Activated T-helper 17 cell treated with anti-CD3 and anti-CD28 coated beads, Interleukin-2, amount 50 U/mL, for 72 hours (primary cell): ENCODE measurements around the gene NPHP4. TPM values are rescaled to one million over a fixed set of nuclear protein-coding genes. Genes with fewer than 3 reads are reported as not detected.
"Not testable (repeated sequence)": the region's sequence is repeated elsewhere in the genome, so short reads cannot be mapped to it uniquely, and the experiment has no call there.

Experiments
- ATAC-seq: fragments of 150-1000 bp; cut with Tn5 transposase; replicated peaks from 2 replicates; pipeline ENCODE4 v1.10.0; 2021; ENCODE audit warnings: mild to moderate bottlenecking, moderate library complexity
- H3K27ac Mint-ChIP-seq: one replicate; pipeline ENCODE4 v1.8.0; 2022; ENCODE audit warnings: mixed read lengths
- H3K27me3 Mint-ChIP-seq: one replicate; pipeline ENCODE4 v1.8.0; 2022; ENCODE audit warnings: mixed read lengths
- H3K36me3 Mint-ChIP-seq: one replicate; pipeline ENCODE4 v1.8.0; 2022; ENCODE audit warnings: low read depth, mild to moderate bottlenecking, mixed read lengths
- H3K4me1 Mint-ChIP-seq: one replicate; pipeline ENCODE4 v1.8.0; 2022; ENCODE audit warnings: mixed read lengths
- H3K4me3 Mint-ChIP-seq: one replicate; pipeline ENCODE4 v1.8.0; 2022; ENCODE audit warnings: mild to moderate bottlenecking, mixed read lengths
- H3K9me3 Mint-ChIP-seq: one replicate; pipeline ENCODE4 v1.8.0; 2022; ENCODE audit warnings: mixed read lengths
- total RNA-seq, 2 donors: library from RNA; stranded (reverse); gene quantifications; one replicate each; pipeline ENCODE4 v1.2.3, GENCODE V29; 2022

Gene NPHP4
- total RNA-seq, 2 donors from 2014 or later: 21.5 to 35.7 TPM

- Mint-ChIP-seq H3K27ac (no peak overlapping the region), H3K36me3 (peaks cover 11% of the 10 kb centered on the region), H3K4me3 (no peak overlapping the region), H3K4me1 (no peaks in the 10 kb centered on the region), H3K27me3 (no peaks in the 10 kb centered on the region), H3K9me3 (no peaks in the 10 kb centered on the region)
- ATAC-seq: no peak
Observed at GRCh38 chr1:5898266-5898665, 94.0 kb downstream of the NPHP4 start.

GRCh38 chr1:5896706-5897660, 95.2 kb downstream of the NPHP4 start:
- Mint-ChIP-seq H3K27me3 (no peaks in the 10 kb centered on the region), H3K4me3 (no peak overlapping the region), H3K9me3 (no peaks in the 10 kb centered on the region), H3K27ac (no peak overlapping the region), H3K4me1 (no peaks in the 10 kb centered on the region), H3K36me3 (peaks cover 8% of the 10 kb centered on the region)
- no peak for ATAC-seq

GRCh38 chr1:5895446-5896406, 96.5 kb downstream of the NPHP4 start:
- Mint-ChIP-seq H3K36me3 (peaks cover 8% of the 10 kb centered on the region), H3K4me3 (no peak overlapping the region), H3K4me1 (no peaks in the 10 kb centered on the region), H3K27ac (no peak overlapping the region), H3K9me3 (no peaks in the 10 kb centered on the region), H3K27me3 (no peaks in the 10 kb centered on the region)
- ATAC-seq: no peak

- ATAC-seq, H3K27me3 Mint-ChIP-seq, H3K4me1 Mint-ChIP-seq, H3K4me3 Mint-ChIP-seq, H3K27ac Mint-ChIP-seq, H3K9me3 Mint-ChIP-seq: not testable (repeated sequence)
- peaks cover 15% of the 10 kb centered on the region for H3K36me3 Mint-ChIP-seq
Observed at GRCh38 chr1:5893699-5894278, 98.4 kb downstream of the NPHP4 start.

GRCh38 chr1:5892329-5892728, 99.9 kb downstream of the NPHP4 start:
- H3K4me3 Mint-ChIP-seq: no peak overlapping the region
- H3K27me3 Mint-ChIP-seq: no peaks in the 10 kb centered on the region
- no peaks in the 10 kb centered on the region for H3K9me3 Mint-ChIP-seq
- no peak overlapping the region for H3K27ac Mint-ChIP-seq
- ATAC-seq: no peak
- H3K36me3 Mint-ChIP-seq: peaks cover 15% of the 10 kb centered on the region
- no peaks in the 10 kb centered on the region for H3K4me1 Mint-ChIP-seq

GRCh38 chr1:5891736-5892135, 100.5 kb downstream of the NPHP4 start:
- ATAC-seq: no peak
- Mint-ChIP-seq H3K4me3 (no peak overlapping the region), H3K9me3 (no peaks in the 10 kb centered on the region), H3K27me3 (no peaks in the 10 kb centered on the region), H3K4me1 (no peaks in the 10 kb centered on the region), H3K27ac (no peak overlapping the region), H3K36me3 (peaks cover 11% of the 10 kb centered on the region)

GRCh38 chr1:5891137-5891536, 101.1 kb downstream of the NPHP4 start:
- peaks cover 7% of the 10 kb centered on the region for H3K36me3 Mint-ChIP-seq
- no peaks in the 10 kb centered on the region for H3K4me1 Mint-ChIP-seq
- no peaks in the 10 kb centered on the region for H3K9me3 Mint-ChIP-seq
- ATAC-seq: no peak
- no peak overlapping the region for H3K27ac Mint-ChIP-seq
- no peaks in the 10 kb centered on the region for H3K27me3 Mint-ChIP-seq
- H3K4me3 Mint-ChIP-seq: no peak overlapping the region

- Mint-ChIP-seq H3K9me3 (no peaks in the 10 kb centered on the region), H3K4me1 (no peaks in the 10 kb centered on the region), H3K36me3 (peaks cover 7% of the 10 kb centered on the region), H3K27me3 (no peaks in the 10 kb centered on the region), H3K4me3 (no peak overlapping the region), H3K27ac (no peak overlapping the region)
- ATAC-seq: no peak
Observed at GRCh38 chr1:5890346-5891106, 101.7 kb downstream of the NPHP4 start.

GRCh38 chr1:5889901-5890300, 102.3 kb downstream of the NPHP4 start:
- no peak for ATAC-seq
- H3K4me3 Mint-ChIP-seq: no peak overlapping the region
- no peak overlapping the region for H3K27ac Mint-ChIP-seq
- H3K9me3 Mint-ChIP-seq: no peaks in the 10 kb centered on the region
- no peaks in the 10 kb centered on the region for H3K4me1 Mint-ChIP-seq
- H3K36me3 Mint-ChIP-seq: peaks cover 7% of the 10 kb centered on the region
- H3K27me3 Mint-ChIP-seq: no peaks in the 10 kb centered on the region

- no peaks in the 10 kb centered on the region for H3K4me1 Mint-ChIP-seq
- ATAC-seq: no peak
- no peaks in the 10 kb centered on the region for H3K27me3 Mint-ChIP-seq
- H3K27ac Mint-ChIP-seq: no peak overlapping the region
- H3K9me3 Mint-ChIP-seq: no peaks in the 10 kb centered on the region
- no peak overlapping the region for H3K4me3 Mint-ChIP-seq
- H3K36me3 Mint-ChIP-seq: peaks cover 7% of the 10 kb centered on the region
Observed at GRCh38 chr1:5889462-5889861, 102.8 kb downstream of the NPHP4 start.

- no peaks in the 10 kb centered on the region for H3K9me3 Mint-ChIP-seq
- H3K4me1 Mint-ChIP-seq: no peaks in the 10 kb centered on the region
Observed at GRCh38 chr1:5888606-5889211, 103.5 kb downstream of the NPHP4 start.

GRCh38 chr1:5887971-5888361, 104.3 kb downstream of the NPHP4 start:
- no peak overlapping the region for H3K4me3 Mint-ChIP-seq
- no peaks in the 10 kb centered on the region for H3K9me3 Mint-ChIP-seq
- ATAC-seq: no peak
- peaks cover 7% of the 10 kb centered on the region for H3K36me3 Mint-ChIP-seq
- no peaks in the 10 kb centered on the region for H3K4me1 Mint-ChIP-seq
- no peaks in the 10 kb centered on the region for H3K27me3 Mint-ChIP-seq
- no peak overlapping the region for H3K27ac Mint-ChIP-seq

More at GRCh38 chr1:5888606-5889211, 103.5 kb downstream of the NPHP4 start:
- H3K36me3 Mint-ChIP-seq: peaks cover 7% of the 10 kb centered on the region
- H3K27me3 Mint-ChIP-seq: no peaks in the 10 kb centered on the region
- no peak overlapping the region for H3K4me3 Mint-ChIP-seq
- no peak for ATAC-seq
- H3K27ac Mint-ChIP-seq: no peak overlapping the region

GRCh38 chr1:5887349-5887970, 104.8 kb downstream of the NPHP4 start:
- Mint-ChIP-seq H3K4me3 (no peak overlapping the region), H3K27me3 (no peaks in the 10 kb centered on the region), H3K27ac (no peak overlapping the region), H3K36me3 (peaks cover 7% of the 10 kb centered on the region), H3K9me3 (no peaks in the 10 kb centered on the region), H3K4me1 (no peaks in the 10 kb centered on the region)
- no peak for ATAC-seq
